ENCODE results near the gene ETNK1. TPM values are rescaled to one million over a fixed set of nuclear protein-coding genes. Genes with fewer than 3 reads are reported as not detected.
"Not testable (repeated sequence)": the region's sequence is repeated elsewhere in the genome, so short reads cannot be mapped to it uniquely, and the experiment has no call there.

The ETNK1 gene
- total RNA-seq, 2 experiments from 2014 or later, result 35.9 to 39.4 TPM

DNA sequence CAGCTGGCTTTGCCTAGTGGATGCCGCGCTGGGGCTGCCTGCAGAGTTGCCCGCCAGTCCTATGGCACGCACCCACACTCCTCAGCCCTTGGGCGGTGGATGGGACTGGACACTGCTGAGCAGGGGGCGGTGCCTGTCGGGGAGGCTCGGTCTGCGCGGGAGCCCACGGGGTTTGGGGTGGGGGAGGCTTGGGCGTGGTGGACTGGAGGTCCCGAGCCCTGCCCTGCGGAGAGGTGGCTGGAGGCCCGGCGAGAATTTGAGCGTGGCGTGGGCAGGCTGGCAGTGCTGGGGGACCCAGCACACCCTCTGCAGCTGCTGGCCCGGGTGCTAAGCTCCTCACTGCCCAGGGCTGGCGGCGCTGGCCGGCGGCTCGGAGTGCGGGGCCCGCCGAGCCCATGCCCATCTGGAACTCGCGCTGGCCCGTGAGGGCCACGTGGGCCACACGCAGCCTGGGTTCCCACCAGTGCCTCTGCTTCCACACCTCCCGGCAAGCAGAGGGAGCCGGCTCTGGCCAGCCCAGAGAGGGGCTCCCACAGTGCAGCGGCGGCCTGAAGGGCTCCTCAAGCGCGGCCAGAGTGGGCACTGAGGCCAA, 68.1 kb downstream of the ETNK1 start:
- H3K36me3 Mint-ChIP-seq (ENCODE audit: low read depth), result no peaks in the 10 kb centered on the region
- H3K9me3 Mint-ChIP-seq, result peaks cover 1% of the 10 kb centered on the region
- H3K4me1 Mint-ChIP-seq (ENCODE audit: low read depth), result no peaks in the 10 kb centered on the region

DNA sequence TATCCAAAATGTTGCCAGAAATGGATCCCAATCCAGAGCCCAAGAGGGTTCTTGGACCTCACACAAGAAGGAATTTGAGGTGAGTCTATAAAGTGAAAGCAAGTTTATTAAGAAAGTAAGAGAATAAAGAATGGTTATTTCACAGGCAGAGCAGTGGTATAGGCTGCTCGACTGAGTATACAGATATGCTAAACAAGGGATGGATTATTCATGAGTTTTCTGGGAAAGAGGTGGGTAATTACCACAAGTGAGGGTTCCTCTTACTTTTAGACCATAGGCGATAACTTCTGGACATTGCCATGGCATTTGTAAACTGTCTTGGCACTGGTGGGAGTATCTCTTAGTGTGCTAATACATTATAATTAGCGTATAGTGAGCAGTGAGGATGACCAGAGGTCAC, 73.6 kb downstream of the ETNK1 start:
- Mint-ChIP-seq H3K36me3 (ENCODE audit: low read depth) (no peaks in the 10 kb centered on the region), H3K27ac (no peak overlapping the region), H3K9me3 (peaks cover 1% of the 10 kb centered on the region), H3K4me3 (no peak overlapping the region), H3K27me3 (ENCODE audit: low read depth) (no peaks in the 10 kb centered on the region), H3K4me1 (ENCODE audit: low read depth) (no peaks in the 10 kb centered on the region)
- no peak for DNase-seq
- CTCF ChIA-PET, result no interaction called here
- intact Hi-C loops (cut with micrococcal nuclease), result no loop called here

More for the DNA sequence above, 68.1 kb downstream of the ETNK1 start:
- Mint-ChIP-seq H3K27me3 (ENCODE audit: low read depth) (no peaks in the 10 kb centered on the region), H3K27ac (no peak overlapping the region), H3K4me3 (no peak overlapping the region)
- DNase-seq, result no peak
- intact Hi-C loops (cut with micrococcal nuclease), result no loop called here
- CTCF ChIA-PET, result no interaction called here

DNA sequence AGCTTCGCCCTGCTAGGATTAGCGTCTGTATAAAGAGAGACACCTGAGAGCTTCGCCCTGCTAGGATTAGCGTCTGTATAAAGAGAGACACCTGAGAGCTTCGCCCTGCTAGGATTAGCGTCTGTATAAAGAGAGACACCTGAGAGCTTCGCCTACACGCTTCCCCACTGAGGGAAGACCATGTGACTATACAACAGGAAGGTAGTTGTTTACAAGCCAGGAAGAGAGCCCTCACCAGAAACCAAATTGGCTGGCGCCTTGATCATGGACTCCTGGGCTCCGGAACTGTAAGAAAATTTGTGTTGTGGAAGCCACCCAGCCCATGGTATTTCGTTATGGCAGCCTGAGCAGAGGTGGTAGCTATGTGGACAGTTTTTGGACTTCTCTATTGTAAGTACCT, 74.7 kb downstream of the ETNK1 start:
- intact Hi-C loops (cut with micrococcal nuclease), result loop anchor here (10.0 kb wide), 1 partner anchor 505 kb away; no protein-coding TSS in a partner anchor
- DNase-seq; H3K27me3 Mint-ChIP-seq (ENCODE audit: low read depth); H3K9me3 Mint-ChIP-seq; H3K36me3 Mint-ChIP-seq (ENCODE audit: low read depth); H3K27ac Mint-ChIP-seq; H3K4me1 Mint-ChIP-seq (ENCODE audit: low read depth); H3K4me3 Mint-ChIP-seq: not testable (repeated sequence)
- CTCF ChIA-PET, result interaction anchor here (0.7 kb wide), 1 partner anchor 396 kb away, joined by 3 read pairs; no protein-coding TSS in a partner anchor

DNA sequence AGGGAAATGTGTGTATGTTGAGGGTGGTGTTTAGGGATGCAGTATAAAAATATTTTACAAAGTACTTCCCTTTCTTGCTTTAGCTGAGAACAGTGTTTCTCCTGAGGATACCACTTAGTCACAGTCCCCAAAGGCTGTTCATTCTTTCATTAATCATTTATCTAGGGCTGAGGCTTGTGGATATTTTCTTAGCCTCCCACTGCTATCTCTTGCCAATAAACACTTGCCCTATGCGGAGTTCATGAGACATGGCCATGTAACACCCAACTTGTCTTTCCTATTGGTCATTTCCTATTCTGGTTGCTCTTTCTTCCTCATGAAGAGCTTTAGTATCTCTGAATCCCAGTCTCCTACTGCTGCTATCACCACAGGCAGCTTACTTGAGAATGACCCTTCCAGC, 75.1 kb downstream of the ETNK1 start:
- CTCF ChIA-PET, result interaction anchor here (0.7 kb wide), 1 partner anchor 396 kb away, joined by 3 read pairs; no protein-coding TSS in a partner anchor
- H3K4me1 Mint-ChIP-seq (ENCODE audit: low read depth), result no peaks in the 10 kb centered on the region
- no peak overlapping the region for H3K27ac Mint-ChIP-seq
- no peaks in the 10 kb centered on the region for H3K36me3 Mint-ChIP-seq (ENCODE audit: low read depth)
- intact Hi-C loops (cut with micrococcal nuclease), result loop anchor here (10.0 kb wide), 1 partner anchor 505 kb away; no protein-coding TSS in a partner anchor
- peaks cover 1% of the 10 kb centered on the region for H3K9me3 Mint-ChIP-seq
- no peaks in the 10 kb centered on the region for H3K27me3 Mint-ChIP-seq (ENCODE audit: low read depth)
- H3K4me3 Mint-ChIP-seq, result no peak overlapping the region
- no peak for DNase-seq

DNA sequence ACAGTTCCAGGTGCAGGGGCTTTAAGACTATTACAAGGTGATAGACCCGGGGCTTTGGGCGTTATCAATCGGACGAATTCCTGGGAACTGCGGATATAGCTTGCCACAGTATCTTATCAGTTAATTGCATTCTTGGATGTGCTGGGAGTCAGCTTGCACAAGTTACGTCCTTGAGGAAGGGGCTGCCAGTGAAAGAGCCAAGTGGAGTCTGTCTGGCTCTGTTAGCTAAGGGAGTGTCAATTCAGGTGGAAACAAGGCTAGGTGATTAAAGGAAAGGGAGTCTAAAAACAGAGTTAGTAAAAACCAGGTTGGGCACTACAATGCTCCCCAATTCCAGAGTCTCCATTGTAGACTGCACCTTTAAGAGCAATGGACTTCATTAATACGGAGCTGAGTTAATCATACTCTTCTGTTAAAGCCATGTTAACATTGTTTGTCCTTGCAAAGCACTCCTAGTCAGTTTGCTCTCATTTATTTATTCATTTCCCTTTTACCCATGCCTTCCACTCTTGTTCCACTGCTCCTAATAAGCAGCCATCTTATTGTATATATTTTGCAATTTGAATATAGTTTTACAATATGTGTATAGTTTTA, 76.3 kb downstream of the ETNK1 start:
- H3K27me3 Mint-ChIP-seq (ENCODE audit: low read depth); H3K27ac Mint-ChIP-seq; H3K4me1 Mint-ChIP-seq (ENCODE audit: low read depth); H3K36me3 Mint-ChIP-seq (ENCODE audit: low read depth); CTCF ChIA-PET; H3K4me3 Mint-ChIP-seq; H3K9me3 Mint-ChIP-seq; DNase-seq: not testable (repeated sequence)
- intact Hi-C loops (cut with micrococcal nuclease), result loop anchor here (10.0 kb wide), 1 partner anchor 503 kb away; no protein-coding TSS in a partner anchor

DNA sequence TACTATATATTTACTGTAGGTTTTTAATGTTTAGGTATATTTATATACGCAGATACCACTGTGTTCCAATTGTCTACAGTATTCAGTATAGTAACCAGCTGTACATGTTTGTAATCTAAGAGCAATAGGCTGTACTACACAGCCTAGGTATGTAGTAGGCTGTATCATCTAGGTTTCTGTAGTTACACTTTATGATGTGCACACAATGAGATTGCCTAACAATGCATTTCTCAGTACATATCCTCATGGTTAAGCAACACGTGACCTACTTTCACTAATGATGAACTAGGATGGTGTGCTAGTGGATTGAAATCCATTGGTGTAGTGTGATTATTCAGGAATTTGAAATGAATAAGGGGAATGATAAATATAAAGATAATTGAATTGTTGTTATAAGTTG, 77.7 kb downstream of the ETNK1 start:
- Mint-ChIP-seq H3K4me3 (no peak overlapping the region), H3K9me3 (no peaks in the 10 kb centered on the region), H3K4me1 (ENCODE audit: low read depth) (no peaks in the 10 kb centered on the region), H3K27ac (no peak overlapping the region), H3K27me3 (ENCODE audit: low read depth) (no peaks in the 10 kb centered on the region), H3K36me3 (ENCODE audit: low read depth) (no peaks in the 10 kb centered on the region)
- no peak for DNase-seq
- CTCF ChIA-PET, result interaction anchor here (1.1 kb wide), 1 partner anchor 18 kb away, joined by 3 read pairs; no protein-coding TSS in a partner anchor
- intact Hi-C loops (cut with micrococcal nuclease), result loop anchor here (10.0 kb wide), 1 partner anchor 502 kb away; no protein-coding TSS in a partner anchor

DNA sequence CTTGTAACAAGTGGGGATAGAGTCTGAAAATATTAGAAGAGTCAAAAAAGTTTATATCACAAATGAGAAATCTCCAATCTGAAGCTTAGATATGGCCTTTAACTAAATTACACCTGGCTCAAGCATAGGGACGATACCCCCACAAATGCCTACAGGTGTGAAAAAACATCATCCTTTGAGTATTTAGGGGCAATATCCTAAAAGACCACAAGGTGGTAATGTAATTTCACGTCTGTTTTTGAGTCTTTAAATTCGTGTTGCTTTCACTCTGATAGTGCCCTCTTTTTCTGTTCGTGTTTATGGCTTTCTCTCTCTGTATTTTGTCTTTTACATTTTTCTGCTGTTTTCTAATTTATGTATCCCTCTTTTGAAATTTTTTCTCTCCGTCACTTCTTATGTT, 84.3 kb downstream of the ETNK1 start:
- intact Hi-C loops (cut with micrococcal nuclease), result loop anchor here (10.0 kb wide), 1 partner anchor 496 kb away; no protein-coding TSS in a partner anchor
- DNase-seq, result no peak
- H3K27ac Mint-ChIP-seq, result no peak overlapping the region
- H3K4me1 Mint-ChIP-seq (ENCODE audit: low read depth), result no peaks in the 10 kb centered on the region
- no peaks in the 10 kb centered on the region for H3K9me3 Mint-ChIP-seq
- no peak overlapping the region for H3K4me3 Mint-ChIP-seq
- H3K27me3 Mint-ChIP-seq (ENCODE audit: low read depth), result no peaks in the 10 kb centered on the region
- H3K36me3 Mint-ChIP-seq (ENCODE audit: low read depth), result no peaks in the 10 kb centered on the region
- CTCF ChIA-PET, result no interaction called here

DNA sequence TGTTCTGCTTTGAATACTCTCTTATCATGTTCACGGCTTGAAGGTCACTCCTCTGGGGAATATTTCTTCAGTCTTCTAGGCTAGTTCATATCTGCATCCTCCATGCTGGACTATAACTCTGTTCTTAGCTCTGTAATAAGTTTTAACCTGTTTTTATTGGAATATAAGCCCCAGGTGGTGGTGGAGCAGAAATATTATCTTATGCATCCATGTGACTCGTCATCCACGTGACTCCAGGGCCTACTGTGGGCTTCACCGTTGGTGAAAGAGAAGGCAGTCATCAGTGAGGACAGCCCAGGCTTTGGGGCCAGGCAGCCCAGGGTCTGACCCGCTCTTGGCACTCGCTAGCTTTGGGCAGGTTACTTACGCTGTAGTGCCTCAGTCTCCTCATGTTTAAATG, 87.1 kb downstream of the ETNK1 start:
- intact Hi-C loops (cut with micrococcal nuclease), result no loop called here
- no peaks in the 10 kb centered on the region for H3K4me1 Mint-ChIP-seq (ENCODE audit: low read depth)
- no peaks in the 10 kb centered on the region for H3K27me3 Mint-ChIP-seq (ENCODE audit: low read depth)
- H3K4me3 Mint-ChIP-seq, result no peak overlapping the region
- no peaks in the 10 kb centered on the region for H3K36me3 Mint-ChIP-seq (ENCODE audit: low read depth)
- CTCF ChIA-PET, result no interaction called here
- no peak overlapping the region for H3K27ac Mint-ChIP-seq
- DNase-seq, result no peak
- H3K9me3 Mint-ChIP-seq, result no peaks in the 10 kb centered on the region

DNA sequence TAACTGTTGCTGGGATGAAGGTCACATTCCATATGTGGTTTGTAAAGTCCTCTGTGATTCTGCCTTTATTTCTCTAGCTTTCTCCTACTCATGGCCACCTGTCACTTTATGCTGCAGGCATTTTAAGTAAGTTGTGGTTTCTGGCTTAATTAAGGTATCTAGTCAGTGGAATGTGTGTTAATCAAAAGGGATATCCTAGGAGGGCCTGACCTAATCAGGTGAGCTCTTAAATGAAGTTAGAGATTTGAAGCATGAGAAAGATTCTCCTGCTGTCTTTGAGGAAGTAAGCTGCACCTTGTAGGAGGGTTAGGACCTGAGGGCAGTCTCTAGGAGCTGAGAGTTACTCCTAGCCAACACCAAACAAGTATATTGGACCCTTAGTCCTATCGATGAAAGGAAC, 90.3 kb downstream of the ETNK1 start:
- no peak for DNase-seq
- no peaks in the 10 kb centered on the region for H3K4me1 Mint-ChIP-seq (ENCODE audit: low read depth)
- H3K36me3 Mint-ChIP-seq (ENCODE audit: low read depth), result no peaks in the 10 kb centered on the region
- no peak overlapping the region for H3K4me3 Mint-ChIP-seq
- CTCF ChIA-PET, result no interaction called here
- H3K9me3 Mint-ChIP-seq, result no peaks in the 10 kb centered on the region
- no peak overlapping the region for H3K27ac Mint-ChIP-seq
- H3K27me3 Mint-ChIP-seq (ENCODE audit: low read depth), result no peaks in the 10 kb centered on the region
- intact Hi-C loops (cut with micrococcal nuclease), result no loop called here

DNA sequence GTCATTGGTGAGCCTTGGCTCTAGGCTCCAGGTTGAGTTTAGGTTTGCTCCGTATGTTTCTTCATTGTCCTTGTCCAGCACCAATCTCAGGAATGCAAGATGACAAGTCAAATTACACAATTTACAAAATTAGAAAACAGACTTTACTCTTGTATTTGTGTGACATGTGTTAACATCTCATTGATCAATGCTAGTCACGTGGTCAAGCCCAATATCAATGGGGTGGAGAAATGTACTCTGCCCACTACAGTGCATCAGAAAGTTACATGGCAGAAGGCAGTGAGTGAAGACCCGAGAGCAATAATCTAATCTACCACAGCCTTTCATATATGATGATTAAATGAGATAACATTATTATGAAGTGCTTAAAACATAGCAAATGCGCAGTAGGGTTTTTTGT, 94.8 kb downstream of the ETNK1 start:
- no peak for DNase-seq
- no peak overlapping the region for H3K27ac Mint-ChIP-seq
- no peak overlapping the region for H3K4me3 Mint-ChIP-seq
- no peaks in the 10 kb centered on the region for H3K36me3 Mint-ChIP-seq (ENCODE audit: low read depth)
- no peaks in the 10 kb centered on the region for H3K4me1 Mint-ChIP-seq (ENCODE audit: low read depth)
- H3K9me3 Mint-ChIP-seq, result no peaks in the 10 kb centered on the region
- intact Hi-C loops (cut with micrococcal nuclease), result no loop called here
- CTCF ChIA-PET, result interaction anchor here (0.6 kb wide), 1 partner anchor 211 kb away, joined by 3 read pairs; no protein-coding TSS in a partner anchor
- peaks cover 17% of the 10 kb centered on the region for H3K27me3 Mint-ChIP-seq (ENCODE audit: low read depth)

DNA sequence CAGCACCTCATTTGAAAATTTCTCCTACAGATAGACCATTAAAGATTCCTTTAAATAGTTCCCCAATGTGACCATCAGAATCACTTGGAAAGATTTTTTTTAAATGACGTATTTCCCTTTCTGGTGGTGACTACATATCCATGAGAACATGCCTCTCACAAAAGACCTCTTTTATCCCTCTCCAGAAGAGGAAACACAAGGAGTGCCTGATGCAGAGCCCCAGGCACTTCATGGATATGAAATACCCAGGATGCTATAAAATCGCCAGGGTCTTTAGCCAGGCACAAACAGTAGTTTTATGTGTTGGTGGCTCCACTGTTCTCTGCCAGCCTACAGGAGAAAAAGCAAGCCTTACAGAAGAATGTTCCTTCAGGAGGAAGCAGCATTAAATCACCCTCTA, 97.1 kb downstream of the ETNK1 start:
- H3K27ac Mint-ChIP-seq, result no peak overlapping the region
- CTCF ChIA-PET, result no interaction called here
- peaks cover 17% of the 10 kb centered on the region for H3K27me3 Mint-ChIP-seq (ENCODE audit: low read depth)
- no peak overlapping the region for H3K4me3 Mint-ChIP-seq
- DNase-seq, result no peak
- no peaks in the 10 kb centered on the region for H3K4me1 Mint-ChIP-seq (ENCODE audit: low read depth)
- no peaks in the 10 kb centered on the region for H3K9me3 Mint-ChIP-seq
- intact Hi-C loops (cut with micrococcal nuclease), result no loop called here
- no peaks in the 10 kb centered on the region for H3K36me3 Mint-ChIP-seq (ENCODE audit: low read depth)

DNA sequence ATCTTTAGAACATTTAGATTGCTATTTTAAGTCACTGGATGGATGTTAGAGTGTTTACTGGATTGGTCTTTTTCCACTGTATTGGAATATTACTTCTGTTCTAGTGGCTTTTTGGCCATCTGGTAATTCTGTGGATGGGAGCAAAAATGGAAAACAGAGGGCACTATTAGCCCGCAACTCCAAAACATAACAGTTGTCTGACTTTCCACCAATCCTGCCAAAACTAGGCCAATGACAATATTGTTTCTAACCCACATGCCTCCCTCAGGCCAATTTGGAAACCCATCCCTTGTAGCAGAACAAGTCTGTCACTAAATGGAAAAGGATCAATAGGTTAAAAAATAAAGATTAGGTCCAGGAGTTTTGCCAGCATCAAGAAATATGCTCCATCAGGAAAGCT, 97.8 kb downstream of the ETNK1 start:
- no peak for DNase-seq
- Mint-ChIP-seq H3K4me1 (ENCODE audit: low read depth) (no peaks in the 10 kb centered on the region), H3K36me3 (ENCODE audit: low read depth) (no peaks in the 10 kb centered on the region), H3K27me3 (ENCODE audit: low read depth) (peaks cover 17% of the 10 kb centered on the region), H3K27ac (no peak overlapping the region), H3K4me3 (no peak overlapping the region), H3K9me3 (no peaks in the 10 kb centered on the region)
- CTCF ChIA-PET, result no interaction called here
- intact Hi-C loops (cut with micrococcal nuclease), result no loop called here

DNA sequence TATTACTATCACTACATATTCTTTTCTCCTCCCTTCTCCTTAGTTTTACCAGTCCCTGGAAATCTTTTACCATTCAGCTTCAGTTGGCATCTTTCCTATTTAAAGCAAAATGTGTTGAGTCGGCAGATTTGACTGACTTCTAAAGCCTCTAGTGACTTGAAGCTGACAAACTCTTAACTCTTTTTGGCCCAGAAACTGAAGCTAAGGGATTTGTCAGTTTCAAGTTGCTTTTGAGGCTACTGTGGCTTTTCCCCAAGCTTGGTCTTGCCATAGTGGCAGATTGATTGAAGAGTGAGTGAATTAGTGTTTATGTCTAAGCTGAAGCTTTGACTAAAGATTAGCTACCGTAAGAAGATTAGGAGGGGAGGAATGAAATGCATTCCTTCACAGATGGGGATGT, 104.0 kb downstream of the ETNK1 start:
- H3K27ac Mint-ChIP-seq, result no peak overlapping the region
- no peaks in the 10 kb centered on the region for H3K36me3 Mint-ChIP-seq (ENCODE audit: low read depth)
- no peaks in the 10 kb centered on the region for H3K9me3 Mint-ChIP-seq
- H3K4me3 Mint-ChIP-seq, result no peak overlapping the region
- peaks cover 3% of the 10 kb centered on the region for H3K4me1 Mint-ChIP-seq (ENCODE audit: low read depth)
- DNase-seq, result no peak
- peaks cover 5% of the 10 kb centered on the region for H3K27me3 Mint-ChIP-seq (ENCODE audit: low read depth)
- intact Hi-C loops (cut with micrococcal nuclease), result no loop called here
- CTCF ChIA-PET, result no interaction called here

All from activated naive CD4-positive, alpha-beta T cell treated with anti-CD3 and anti-CD28 coated beads for 36 hours (primary cell).